Endothelial cell of umbilical vein (primary cell): ENCODE data around the gene BBX. TPM values are rescaled to one million over a fixed set of nuclear protein-coding genes. Genes with fewer than 3 reads are reported as not detected.

Source experiments
- BruUV-seq: library from RNA; stranded (reverse); fragments of 400-500 nt; replicated peaks from 2 replicates; lab custom pipeline; 2021; lab: Mats Ljungman, UMichigan
- CTCF ChIA-PET: fragments of 300-600, 350-600 bp; sonication (Branson Sonifier 250); formaldehyde crosslinking; loops from one replicate; lab custom pipeline; 2021; ENCODE audit warnings: antibody characterized with exemption, inconsistent platforms; lab: Charles Lee
- POLR2A ChIA-PET: fragments of 300-600, 350-600 bp; sonication (Branson Sonifier 250); formaldehyde crosslinking; loops from one replicate; lab custom pipeline; 2021; ENCODE audit warnings: antibody characterized with exemption, inconsistent platforms; lab: Charles Lee
- DNase-seq: peaks from one replicate; pipeline ENCODE4 v3.0.0-alpha.2; 2011; ENCODE audit warnings: low read depth, low spot score
- FAIRE-seq: peaks from 2 replicates; lab custom pipeline; 2011; peaks lifted over from hg19 to GRCh38; lab: Jason Lieb, UNC
- H2AFZ ChIP-seq: 2 replicates; pipeline ENCODE4 v1.6.0; 2012; ENCODE audit warnings: low read depth, low read length, control low read depth, inconsistent platforms
- H3K27ac ChIP-seq: 2 replicates; pipeline ENCODE4 v1.5.1; 2011; ENCODE audit warnings: low read depth, mild to moderate bottlenecking, control low read depth, low read length, moderate library complexity; ENCODE audit not compliant: insufficient read depth
- H3K27me3 ChIP-seq, 2 experiments: 2 replicates each; pipeline versions ENCODE4 v1.6.0 to v1.6.1; 2011; ENCODE audit warnings: low read length in 2 of 2, mixed read lengths in 1 of 2; ENCODE audit not compliant: control insufficient read depth in 2 of 2, insufficient read depth in 2 of 2
- H3K36me3 ChIP-seq, 2 experiments: 2 replicates in 1 of 2; 3 replicates in 1 of 2; pipeline ENCODE4 v1.5.1; 2011; ENCODE audit warnings: low read length in 2 of 2, mild to moderate bottlenecking in 1 of 2, moderate library complexity in 1 of 2; ENCODE audit not compliant: control insufficient read depth in 2 of 2, insufficient read depth in 2 of 2; ENCODE audit errors: extremely low read depth in 1 of 2
- H3K4me1 ChIP-seq: 3 replicates; pipeline ENCODE4 v1.5.1; 2011; ENCODE audit warnings: mild to moderate bottlenecking, low read length; ENCODE audit not compliant: control insufficient read depth, insufficient read depth; ENCODE audit errors: extremely low read depth
- H3K4me2 ChIP-seq: 2 replicates; pipeline ENCODE4 v1.6.1; 2011; ENCODE audit warnings: low read length, control low read depth, mixed read lengths; ENCODE audit not compliant: insufficient read depth
- H3K4me3 ChIP-seq, 3 experiments: fragments of 200-600 bp in 1 of 3; sonication (generic), shearing (Covaris generic) in 1 of 3; replicated peaks in 1 of 3; 2 replicates each; pipeline ENCODE4 v1.5.1; 2011 to 2016; ENCODE audit warnings: control low read depth in 3 of 3, low read length in 3 of 3, mild to moderate bottlenecking in 2 of 3, inconsistent platforms in 1 of 3, low read depth in 1 of 3, moderate library complexity in 1 of 3; ENCODE audit not compliant: insufficient read depth in 1 of 3
- H3K79me2 ChIP-seq: 2 replicates; pipeline ENCODE4 v1.6.0; 2012; ENCODE audit warnings: low read length, inconsistent platforms; ENCODE audit not compliant: control insufficient read depth, insufficient read depth
- H3K9ac ChIP-seq: replicated peaks from 2 replicates; pipeline ENCODE3; 2011; ENCODE audit warnings: low read length, control low read depth; ENCODE audit not compliant: insufficient read depth; ENCODE audit errors: extremely low read depth
- H3K9me1 ChIP-seq: replicated peaks from 3 replicates; pipeline ENCODE4 v1.6.0; 2011; ENCODE audit warnings: mild to moderate bottlenecking, low read length; ENCODE audit not compliant: control insufficient read depth, insufficient read depth; ENCODE audit errors: extremely low read depth
- H3K9me3 ChIP-seq: replicated peaks from 2 replicates; pipeline ENCODE4 v1.5.1; 2012; ENCODE audit warnings: low read length, inconsistent platforms; ENCODE audit not compliant: control insufficient read depth, insufficient read depth
- H4K20me1 ChIP-seq: replicated peaks from 2 replicates; pipeline ENCODE3; 2011; ENCODE audit warnings: mild to moderate bottlenecking, low read length; ENCODE audit not compliant: control insufficient read depth, insufficient read depth; ENCODE audit errors: extremely low read depth
- CTCF ChIP-seq, 2 donors: IDR thresholded peaks; 1 replicate in 1 of 2; 2 replicates in 1 of 2; pipeline ENCODE4 v1.5.1; 2011; ENCODE audit warnings: low read length in 2 of 2, mild to moderate bottlenecking in 2 of 2, moderate library complexity in 2 of 2, control low read depth in 1 of 2, inconsistent platforms in 1 of 2, low read depth in 1 of 2; ENCODE audit not compliant: insufficient read depth in 1 of 2; ENCODE audit errors: extremely low read depth in 1 of 2
- EZH2 ChIP-seq: IDR thresholded peaks from 2 replicates; pipeline ENCODE4 v1.6.1; 2012; ENCODE audit warnings: borderline replicate concordance, low read depth, mild to moderate bottlenecking, moderate library complexity, low read length, inconsistent platforms; ENCODE audit not compliant: severe bottlenecking
- FOS ChIP-seq: IDR thresholded peaks from 2 replicates; pipeline ENCODE4 v1.6.1; 2011; ENCODE audit warnings: mild to moderate bottlenecking, low read length, moderate library complexity, borderline replicate concordance; ENCODE audit not compliant: insufficient read depth
- GATA2 ChIP-seq: IDR thresholded peaks from 2 replicates; pipeline ENCODE4 v1.7.0; 2011; ENCODE audit warnings: low read depth, mild to moderate bottlenecking, moderate library complexity, mixed read lengths, low read length; ENCODE audit not compliant: insufficient read length, insufficient read depth
- JUN ChIP-seq: IDR thresholded peaks from 2 replicates; pipeline ENCODE4 v1.6.1; 2011; ENCODE audit warnings: borderline replicate concordance, low read depth; ENCODE audit not compliant: insufficient read length, insufficient read depth
- MAX ChIP-seq: IDR thresholded peaks from 2 replicates; pipeline ENCODE4 v1.6.1; 2011; ENCODE audit not compliant: insufficient read depth, insufficient read length
- MYC ChIP-seq: IDR thresholded peaks from one replicate; pipeline ENCODE4 v1.6.1; 2011; ENCODE audit warnings: mild to moderate bottlenecking, low read depth, low read length
- POLR2A ChIP-seq: IDR thresholded peaks from 2 replicates; pipeline ENCODE4 v1.6.1; 2012; ENCODE audit warnings: low read depth, mild to moderate bottlenecking, control low read depth, low read length
- POLR2AphosphoS5 ChIP-seq: IDR thresholded peaks from 2 replicates; pipeline ENCODE4 v1.6.1; 2012; ENCODE audit warnings: low read depth, mild to moderate bottlenecking, control low read depth, low read length, moderate library complexity; ENCODE audit not compliant: insufficient read depth
- dilution Hi-C: fragments of 300-500 bp; cut with MboI; formaldehyde crosslinking; loops from one replicate; pipeline ENCODE4 v1.15.0; 2019; ENCODE audit warnings: low sequenced_read_pairs; ENCODE audit not compliant: extremely low pct_ligation_motif_present
- intact Hi-C: fragments of 100-400 bp; cut with micrococcal nuclease; formaldehyde crosslinking; loops from one replicate; pipeline ENCODE4 v1.10.0; 2022
- polyA plus RNA-seq, 4 experiments: library from polyadenylated mRNA; depleted of rRNA in 3 of 4; stranded (reverse) in 3 of 4; unstranded in 1 of 4; fragments of >200 nt; gene quantifications; 2 replicates each; pipeline versions ENCODE4 v1.2.1 to v1.2.3, GENCODE V29; 2011 to 2012; ENCODE audit warnings: missing spikeins in 1 of 4
- total RNA-seq: library from RNA; stranded (reverse); gene quantifications from 2 replicates; pipeline ENCODE4 v1.2.3, GENCODE V29; 2021

BBX gene
- total and polyA plus RNA-seq, 2 donors (not counting 3 experiments of a cell fraction or from before 2014, with no cell fraction given), result 21.4 to 43.4 TPM

GRCh38 chr3:107772016-107772415 is 249.3 kb downstream of the BBX start:
- H3K79me2 ChIP-seq, result no peaks in the 10 kb centered on the region
- DNase-seq (no peak), FAIRE-seq (no peak)
- H3K4me3 ChIP-seq, result no peak overlapping the region
- POLR2A ChIA-PET, result no interaction called here
- CTCF ChIA-PET, result no interaction called here
- no peaks in the 10 kb centered on the region for H3K27me3 ChIP-seq
- H3K9ac ChIP-seq, result no peak overlapping the region
- H3K4me2 ChIP-seq, result no peak overlapping the region
- TF ChIP-seq MAX (no peak), FOS (no peak), MYC (no peak), POLR2A (no peak), GATA2 (no peak), JUN (no peak), POLR2AphosphoS5 (no peak), EZH2 (no peak), CTCF (IDR thresholded peaks at IDR 0.05; ENCODE audit: extremely low read depth in 1 of 2, insufficient read depth in 1 of 2, low read depth in 1 of 2, low read length in 2 of 2) (no peak)
- peaks cover 0 to 6% of the 10 kb centered on the region in 2 experiments for H3K36me3 ChIP-seq
- no peaks in the 10 kb centered on the region for H4K20me1 ChIP-seq
- no peaks in the 10 kb centered on the region for H3K9me1 ChIP-seq
- dilution Hi-C loops, result no loop called here
- intact Hi-C loops, result no loop called here
- no TSS peak for BruUV-seq
- H3K9me3 ChIP-seq, result no peaks in the 10 kb centered on the region
- H3K27ac ChIP-seq, result no peak overlapping the region
- H2AFZ ChIP-seq, result no peak overlapping the region
- H3K4me1 ChIP-seq, result no peaks in the 10 kb centered on the region
